HG03439 (cell line): ENCODE data around the gene RIPOR2.

Experiments
- ATAC-seq: cut with Tn5 transposase; IDR thresholded peaks from one replicate; pipeline ENCODE4 v1.9.1; 2021; ENCODE audit warnings: mild to moderate bottlenecking, moderate library complexity; ENCODE audit not compliant: unreplicated experiment

The RIPOR2 gene

DNA sequence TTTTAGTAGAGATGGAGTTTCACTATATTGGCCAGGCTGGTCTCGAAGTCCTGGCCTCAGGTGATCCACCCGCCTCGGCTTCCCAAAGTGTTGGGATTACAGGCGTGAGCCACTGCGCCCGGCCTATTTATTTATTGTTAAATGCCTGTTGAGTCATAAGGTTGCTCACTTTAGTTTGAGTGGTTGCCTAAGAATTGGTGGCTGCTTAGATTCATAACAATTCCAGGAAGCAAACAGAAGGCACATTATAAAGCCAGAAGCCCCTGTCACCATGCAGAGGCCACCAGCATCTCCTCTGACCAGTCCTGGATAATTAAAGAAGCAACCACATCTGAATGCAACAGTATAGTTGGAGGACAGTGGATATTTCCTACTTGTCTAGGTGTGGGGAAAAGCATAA, 113.1 kb downstream of the RIPOR2 start:
- ATAC-seq, result no peak

DNA sequence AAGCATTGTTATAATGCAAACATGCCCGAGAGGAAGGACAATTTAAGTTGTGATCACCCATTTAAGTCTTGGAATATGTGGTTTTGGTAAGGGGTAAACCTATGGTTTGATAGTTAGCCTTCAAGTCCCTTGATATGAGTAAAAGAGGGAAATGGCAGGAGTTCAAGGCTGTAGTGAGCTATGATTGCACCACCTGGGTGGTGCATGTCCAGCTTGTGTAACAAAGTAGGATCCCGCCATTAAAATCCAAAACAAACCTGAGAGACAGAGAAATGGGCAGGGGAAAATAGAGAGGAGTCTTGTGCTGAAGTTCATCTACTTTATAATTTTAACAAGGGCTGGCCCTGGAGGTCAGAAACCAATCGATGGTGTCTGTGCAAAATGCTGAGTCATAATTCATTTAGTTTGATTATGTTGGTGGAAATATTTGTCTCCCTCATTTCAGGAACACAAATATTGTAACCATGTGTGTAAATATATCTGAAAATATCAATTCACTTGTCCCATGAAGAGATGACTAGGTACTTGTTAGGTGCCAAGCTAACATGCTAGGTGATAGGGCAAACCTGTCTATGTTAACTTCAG, 113.8 kb downstream of the RIPOR2 start:
- no peak for ATAC-seq

DNA sequence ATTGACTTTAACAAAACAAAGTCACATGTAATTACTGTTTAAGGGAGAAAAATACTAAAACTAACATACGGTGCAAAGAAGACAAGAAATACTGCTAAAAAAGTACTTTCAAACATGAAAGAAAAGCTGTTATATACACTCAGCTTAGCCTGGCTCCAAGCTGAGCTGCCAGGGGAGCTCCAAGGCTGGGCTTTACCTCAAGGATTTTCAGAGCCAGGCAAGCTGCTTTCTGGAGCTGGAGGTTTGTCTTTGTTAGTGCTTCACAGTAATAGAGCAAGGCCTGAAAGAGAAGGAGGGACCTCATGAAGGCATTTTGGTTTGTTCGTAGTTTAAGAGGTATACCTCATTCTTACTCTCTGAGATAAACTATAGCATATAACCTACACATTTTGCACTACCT, 117.4 kb downstream of the RIPOR2 start:
- ATAC-seq, result no peak

DNA sequence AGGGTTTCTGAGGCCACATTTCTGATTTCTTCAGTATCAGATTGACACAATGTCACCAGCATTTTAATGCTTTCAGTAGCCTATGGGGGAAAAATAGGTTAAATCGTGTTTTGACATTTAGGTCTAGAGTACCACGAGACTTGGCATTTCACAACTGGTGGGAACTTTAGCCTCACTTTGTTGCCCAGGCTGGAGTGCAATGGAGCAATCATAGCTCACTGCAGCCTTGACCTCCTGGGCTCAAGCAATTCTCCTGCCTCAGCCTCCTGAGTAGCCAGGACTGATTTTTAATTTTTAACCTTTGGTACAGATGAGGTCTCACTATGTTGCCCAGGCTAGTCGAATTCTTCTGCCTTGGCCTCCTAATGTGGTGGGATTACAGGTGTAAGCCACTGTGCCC, 126.0 kb downstream of the RIPOR2 start:
- ATAC-seq, result no peak

DNA sequence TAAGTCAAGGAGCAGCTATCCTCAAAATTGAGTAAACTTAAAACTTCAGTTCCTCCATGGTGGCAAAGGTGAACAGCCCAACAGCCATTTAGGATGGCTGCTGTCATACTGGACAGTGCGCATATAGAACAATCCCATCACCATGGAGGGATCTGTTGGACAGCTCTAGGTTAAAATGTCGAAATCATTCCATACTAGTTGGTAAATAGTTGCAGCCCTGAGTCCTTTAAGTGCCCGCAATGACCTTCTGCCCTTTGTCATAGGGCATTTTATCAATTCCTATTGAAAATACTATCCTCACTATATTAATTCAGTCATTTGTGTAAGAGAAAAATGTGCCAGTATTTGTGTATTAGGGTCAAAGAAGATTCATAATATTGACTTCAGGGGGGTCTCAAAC, 128.2 kb downstream of the RIPOR2 start:
- no peak for ATAC-seq

DNA sequence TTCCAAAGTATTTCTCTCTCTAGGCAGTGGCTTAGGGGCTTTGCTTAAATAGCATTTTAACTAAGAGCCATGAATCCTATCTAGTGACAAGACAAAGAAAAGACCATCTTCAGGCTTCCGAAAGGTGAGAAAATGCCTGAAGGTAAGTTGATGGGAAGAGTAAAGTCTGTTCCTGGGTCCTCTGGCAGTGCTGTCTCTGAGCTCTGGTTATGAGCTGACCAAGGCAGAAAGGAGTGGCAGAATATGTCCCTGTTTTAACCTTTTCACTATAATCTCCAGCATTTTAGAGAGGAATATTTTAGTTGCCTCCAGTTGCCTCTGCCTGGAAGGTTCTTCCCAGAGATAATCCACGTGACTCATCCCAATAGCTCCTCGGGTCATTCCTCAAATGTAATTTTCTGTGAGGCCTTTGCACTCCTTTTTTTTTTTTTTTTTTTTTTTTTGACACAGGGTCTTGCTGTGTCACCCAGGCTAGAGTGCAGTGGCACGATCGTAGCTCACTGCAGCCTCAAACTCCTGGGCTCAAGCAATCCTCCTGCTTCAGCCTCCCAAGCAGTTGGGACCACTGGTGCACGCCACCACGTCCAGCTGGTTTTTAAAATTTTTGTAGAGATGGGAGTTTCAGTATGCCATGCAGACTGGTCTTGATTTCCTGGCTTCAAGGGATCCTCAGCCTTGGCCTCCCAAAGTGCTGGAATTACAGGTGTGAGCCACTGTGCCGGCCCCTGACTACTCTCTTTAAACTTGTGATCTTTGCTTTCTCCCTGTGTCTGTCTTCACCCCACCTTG, 133.3 kb downstream of the RIPOR2 start:
- no peak for ATAC-seq

DNA sequence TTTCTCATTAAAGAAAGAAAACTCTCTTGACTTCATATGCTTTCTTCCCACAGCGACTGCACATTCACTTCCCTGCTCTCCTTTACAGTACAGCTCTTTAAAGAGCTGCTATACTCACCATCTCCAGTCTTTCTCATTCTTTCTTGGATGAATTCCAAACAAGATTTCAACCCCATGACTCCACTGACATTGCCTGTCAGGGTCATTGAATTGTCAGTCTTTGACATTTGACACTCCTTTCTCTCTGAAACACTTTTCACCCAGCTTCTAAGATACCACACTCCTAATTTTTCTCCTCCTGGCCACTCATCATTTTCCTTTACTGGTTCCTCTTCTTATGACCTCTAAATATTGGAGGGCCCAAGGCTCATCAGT, 136.2 kb downstream of the RIPOR2 start:
- no peak for ATAC-seq

DNA sequence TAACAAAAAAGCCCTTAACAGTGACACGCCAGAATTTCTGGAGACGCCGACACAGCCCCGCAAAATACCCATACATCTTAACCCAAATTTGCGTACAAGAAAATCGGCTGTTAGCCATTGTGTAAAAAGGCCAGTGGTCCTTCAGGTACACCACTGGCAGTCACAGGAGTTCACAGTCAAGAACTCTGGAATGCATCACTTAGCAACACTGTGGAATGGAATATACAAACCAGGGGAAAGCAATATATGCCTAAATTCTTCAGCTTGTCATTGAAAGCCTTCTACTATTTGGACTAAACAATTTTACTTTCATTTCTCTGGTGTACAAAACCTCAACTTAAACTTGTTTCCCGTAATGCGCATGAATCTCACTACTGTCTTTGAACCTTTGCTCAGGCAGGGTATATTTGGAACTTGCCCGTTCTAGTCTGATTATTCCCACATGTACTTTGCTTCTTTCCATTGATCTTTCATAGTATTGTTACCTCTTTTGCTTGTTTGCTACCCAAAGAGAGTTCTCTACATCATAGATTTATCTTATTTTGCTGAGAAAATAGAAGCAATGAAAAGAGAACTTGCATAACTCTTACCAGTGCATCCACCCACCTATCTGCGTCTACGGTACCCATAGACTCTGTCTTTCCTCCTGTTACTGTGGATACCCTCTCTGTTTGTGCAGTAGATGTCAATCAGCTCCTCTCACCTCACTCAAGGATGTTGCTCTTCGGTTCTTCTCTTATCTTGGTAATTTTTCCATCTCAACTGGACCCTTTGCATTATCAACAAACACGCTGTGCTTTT, 136.8 kb downstream of the RIPOR2 start, which contains the start of gene ARMH2:
TSS of gene ARMH2 (minus strand) at position 178 of the 801 bp plus-strand sequence. CDS start at position 118, 60 bp downstream.
- no peak for ATAC-seq

DNA sequence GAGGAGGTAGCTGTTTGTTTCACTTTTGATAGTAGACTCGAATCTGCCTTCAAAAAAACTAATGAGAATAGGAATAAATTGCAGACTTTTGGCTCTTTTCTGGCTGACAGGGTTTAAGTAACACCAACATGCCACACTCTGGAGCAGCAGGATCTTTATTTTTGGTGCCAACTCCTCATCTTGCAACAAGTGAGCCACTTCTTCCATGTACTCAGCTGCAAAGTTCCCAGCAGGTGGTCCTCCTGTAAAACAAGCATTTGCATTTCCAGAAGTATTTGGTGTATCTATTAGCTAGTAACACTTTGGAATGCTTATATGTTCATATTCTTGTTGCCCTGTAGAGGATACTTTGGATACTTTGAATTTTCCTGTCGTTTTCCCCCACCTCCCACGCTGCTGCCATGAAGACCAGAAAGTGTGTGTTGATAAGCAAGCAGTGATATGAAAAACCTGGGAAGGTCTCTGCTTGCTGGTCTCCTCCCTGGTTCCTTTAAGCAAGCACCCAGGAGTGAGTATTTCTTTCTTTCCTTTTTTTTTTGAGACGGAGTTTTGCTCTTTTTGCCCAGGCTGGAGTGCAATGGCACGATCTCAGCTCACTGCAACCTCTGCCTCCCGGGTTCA, 138.1 kb downstream of the RIPOR2 start:
- no peak for ATAC-seq

DNA sequence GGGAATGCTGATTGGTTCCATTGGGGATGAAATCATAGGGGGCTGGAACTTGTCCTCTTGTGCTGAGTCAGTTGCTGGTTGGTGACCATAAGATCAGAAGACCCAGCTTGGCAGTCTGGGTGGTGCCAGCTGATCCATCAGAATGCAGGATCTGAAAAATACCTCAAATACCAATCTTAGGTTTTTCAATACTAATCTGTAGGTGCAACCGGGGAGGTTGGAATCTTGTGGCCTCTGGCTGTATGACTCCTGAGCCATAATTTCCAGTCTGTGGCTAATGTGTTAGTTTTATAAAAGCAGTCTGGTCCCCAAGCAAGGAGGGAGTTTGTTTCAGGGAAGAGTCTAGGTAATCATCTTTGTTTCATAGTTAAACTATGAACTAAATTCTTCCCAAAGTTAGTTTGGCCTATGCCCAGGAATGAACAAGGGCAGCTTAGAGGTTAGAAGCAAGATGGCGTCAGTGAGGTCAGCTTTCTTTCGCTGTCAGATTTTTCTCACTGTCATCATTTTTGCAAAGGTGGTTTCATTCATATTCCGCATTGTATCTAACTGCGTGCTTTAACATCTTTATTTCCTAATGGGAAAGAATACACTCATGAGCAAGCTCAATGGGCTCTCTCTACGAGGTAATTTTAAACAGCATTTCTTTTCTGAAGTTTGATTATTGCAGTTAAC, 139.0 kb downstream of the RIPOR2 start:
- ATAC-seq, result no peak

DNA sequence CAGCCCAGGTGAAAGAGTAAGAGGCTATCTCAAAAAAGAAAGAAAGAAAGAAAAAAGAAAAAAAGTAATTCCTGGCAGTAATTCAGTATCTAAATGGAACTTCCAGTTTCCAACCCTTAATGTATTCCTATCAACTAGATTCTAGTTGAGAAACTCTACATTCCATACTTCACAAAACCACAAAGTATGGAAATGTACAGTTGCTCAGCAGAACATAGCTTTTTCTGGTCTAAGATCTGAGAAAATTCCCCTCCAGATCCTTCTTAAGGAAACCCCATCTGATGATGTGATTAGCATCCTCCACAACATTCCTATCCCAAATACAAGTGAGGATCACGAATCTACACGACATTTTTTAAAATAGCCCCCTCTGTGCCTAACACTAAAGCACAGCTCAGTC, 140.7 kb downstream of the RIPOR2 start:
- no peak for ATAC-seq

DNA sequence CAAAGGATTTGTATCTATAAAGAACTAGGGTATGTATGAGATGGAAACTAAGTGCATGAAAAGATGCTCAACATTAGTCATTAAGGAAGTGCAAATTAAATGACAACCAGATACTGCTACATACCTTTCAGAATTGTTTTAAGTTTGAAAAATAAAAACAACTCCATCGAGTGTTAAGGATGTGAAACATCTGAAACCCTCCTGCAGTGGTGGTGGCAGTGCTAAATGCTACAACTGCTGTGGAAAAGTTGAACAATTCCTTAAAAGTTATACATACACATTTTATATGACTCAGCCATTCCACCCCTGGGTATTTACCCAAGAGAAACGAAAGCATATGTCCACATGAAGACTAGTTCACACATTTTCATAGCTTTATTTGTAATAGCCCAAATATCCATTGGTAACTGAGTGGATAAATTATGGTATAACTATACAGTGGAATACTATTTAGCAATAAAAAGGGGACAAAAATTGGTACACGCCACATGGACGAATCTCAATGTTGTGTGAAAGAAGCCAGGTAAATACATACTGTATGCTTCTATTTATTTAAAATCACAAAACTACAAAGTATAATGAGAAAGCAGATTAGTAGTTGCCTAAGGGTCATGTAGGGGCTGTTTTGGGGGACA, 147.6 kb downstream of the RIPOR2 start:
- no peak for ATAC-seq

DNA sequence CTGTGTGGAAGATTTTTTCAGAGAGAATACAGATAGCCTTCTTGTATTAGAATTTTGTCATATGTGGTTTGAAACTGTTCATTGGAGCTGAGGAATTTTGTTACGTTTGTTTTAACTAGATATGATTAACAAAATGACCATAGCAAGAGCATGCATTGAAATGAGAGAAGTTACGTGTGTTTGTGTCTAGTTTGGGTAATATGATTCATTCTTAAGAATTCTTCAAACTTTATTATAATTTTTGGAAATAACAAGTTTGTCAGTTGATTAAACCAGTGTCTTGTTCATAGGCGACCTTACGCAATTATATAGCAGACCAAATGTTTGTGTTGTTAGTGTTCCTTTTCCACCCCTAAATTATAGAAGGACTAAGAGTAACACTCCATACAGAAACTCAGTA, 155.6 kb downstream of the RIPOR2 start:
- ATAC-seq, result no peak

DNA sequence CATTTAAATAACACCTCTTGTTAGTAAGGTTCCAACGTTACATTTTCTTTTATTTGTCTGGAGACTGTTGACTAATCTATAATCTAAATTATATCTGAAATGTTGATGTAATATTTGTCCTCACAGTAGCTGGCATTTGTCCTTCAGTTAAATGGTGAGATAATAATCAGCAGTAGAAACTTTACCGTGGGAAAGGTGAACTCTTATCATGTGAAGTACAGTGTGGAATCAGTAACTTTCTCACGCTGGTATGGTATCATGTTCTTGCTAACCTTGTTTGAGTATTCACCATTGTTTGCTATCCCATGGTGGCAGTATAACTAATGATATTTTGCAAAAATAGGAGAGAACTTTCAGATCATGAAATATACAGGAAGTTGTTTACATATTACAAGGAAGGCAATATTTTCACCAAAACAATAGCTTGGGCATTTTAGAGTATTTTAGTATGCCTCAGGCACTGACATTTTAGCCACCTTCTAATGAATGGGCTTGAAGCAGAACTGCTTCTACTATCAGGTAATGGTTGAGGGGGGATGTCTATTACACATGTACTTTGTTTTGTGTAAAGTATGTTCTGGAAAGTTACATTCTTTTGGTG, 156.2 kb downstream of the RIPOR2 start:
- ATAC-seq, result no peak

DNA sequence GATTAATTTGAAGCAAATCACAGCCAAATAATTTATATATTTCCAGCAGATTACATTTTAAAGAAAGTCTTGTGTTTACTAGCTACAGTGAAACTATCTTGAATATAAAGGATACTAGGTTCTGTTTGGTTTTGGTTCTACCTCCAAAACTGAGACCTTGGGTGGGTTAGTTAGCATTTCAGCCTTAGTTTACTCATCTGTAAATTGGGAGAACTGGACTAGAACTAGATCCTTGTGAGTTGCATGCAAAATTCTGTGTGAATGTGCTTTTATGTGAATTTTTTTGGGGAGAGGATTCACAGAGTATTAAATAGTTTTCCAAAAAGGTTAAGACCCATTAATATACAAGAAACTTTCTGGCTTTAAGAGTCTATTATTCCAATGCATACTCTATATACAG, 156.9 kb downstream of the RIPOR2 start:
- ATAC-seq, result no peak

DNA sequence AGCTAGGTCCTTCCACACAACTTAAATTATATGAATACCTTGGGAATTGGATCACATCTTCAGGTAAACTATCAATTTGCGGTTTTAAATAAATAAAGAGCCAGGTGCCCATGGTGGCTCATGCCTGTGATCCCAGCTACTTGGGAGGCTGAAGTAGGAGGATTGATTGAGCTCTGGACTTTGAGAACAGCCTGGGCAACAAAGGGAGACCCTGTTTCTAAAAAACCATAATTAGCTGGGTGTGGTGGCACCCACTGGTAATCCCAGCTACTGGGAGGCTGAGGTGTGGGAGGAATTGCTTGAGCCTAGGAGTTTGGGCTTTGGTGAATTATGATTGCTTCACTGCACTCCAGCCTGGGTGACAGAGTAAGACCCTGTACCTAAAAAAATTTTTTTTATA, 157.6 kb downstream of the RIPOR2 start:
- ATAC-seq, result no peak

DNA sequence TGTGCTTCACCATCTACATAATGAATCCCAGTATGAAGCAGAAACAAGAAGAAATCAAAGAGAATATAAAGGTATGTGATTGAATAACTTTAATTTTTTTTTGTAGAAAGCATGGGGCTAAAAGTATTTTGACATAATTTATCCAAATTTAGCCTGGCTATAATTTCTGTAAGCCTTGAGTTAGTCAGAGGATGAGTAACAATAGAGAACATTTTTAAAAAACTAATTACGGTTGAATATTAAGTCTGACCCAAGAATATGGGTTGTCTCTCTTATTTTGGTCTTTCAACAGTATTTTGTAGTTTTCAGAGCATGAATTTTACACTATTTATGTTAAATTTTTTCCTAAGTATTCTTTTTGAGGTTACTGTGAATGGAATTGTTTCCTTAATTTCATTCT, 158.5 kb downstream of the RIPOR2 start:
- ATAC-seq, result no peak

DNA sequence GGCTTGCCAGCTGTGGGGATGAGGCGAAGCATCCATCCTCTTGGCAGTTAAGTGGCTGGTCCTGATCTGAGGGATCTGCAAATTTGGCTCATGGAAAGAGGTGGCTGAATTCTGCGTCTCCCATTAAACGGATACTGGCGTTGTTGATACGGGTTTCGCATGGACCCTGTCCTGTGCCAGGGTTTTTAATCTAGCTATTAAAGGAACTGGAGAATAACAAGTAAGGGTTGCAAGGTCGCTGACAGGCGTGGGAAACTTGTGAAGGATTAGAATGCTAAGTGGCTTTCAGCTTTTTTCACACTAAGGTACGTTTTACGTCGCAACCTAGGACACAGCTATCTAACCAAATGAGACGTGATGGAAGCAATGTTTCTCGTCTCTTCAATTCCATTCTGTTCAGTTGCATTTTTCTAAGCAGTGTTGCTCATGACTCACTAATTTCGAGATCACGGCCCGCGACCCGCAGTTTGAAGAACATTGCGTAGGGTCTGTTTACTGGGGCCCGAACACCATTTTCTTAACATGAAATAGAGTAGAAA, 160.2 kb downstream of the RIPOR2 start:
- peak; percentile 6 for ATAC-seq

DNA sequence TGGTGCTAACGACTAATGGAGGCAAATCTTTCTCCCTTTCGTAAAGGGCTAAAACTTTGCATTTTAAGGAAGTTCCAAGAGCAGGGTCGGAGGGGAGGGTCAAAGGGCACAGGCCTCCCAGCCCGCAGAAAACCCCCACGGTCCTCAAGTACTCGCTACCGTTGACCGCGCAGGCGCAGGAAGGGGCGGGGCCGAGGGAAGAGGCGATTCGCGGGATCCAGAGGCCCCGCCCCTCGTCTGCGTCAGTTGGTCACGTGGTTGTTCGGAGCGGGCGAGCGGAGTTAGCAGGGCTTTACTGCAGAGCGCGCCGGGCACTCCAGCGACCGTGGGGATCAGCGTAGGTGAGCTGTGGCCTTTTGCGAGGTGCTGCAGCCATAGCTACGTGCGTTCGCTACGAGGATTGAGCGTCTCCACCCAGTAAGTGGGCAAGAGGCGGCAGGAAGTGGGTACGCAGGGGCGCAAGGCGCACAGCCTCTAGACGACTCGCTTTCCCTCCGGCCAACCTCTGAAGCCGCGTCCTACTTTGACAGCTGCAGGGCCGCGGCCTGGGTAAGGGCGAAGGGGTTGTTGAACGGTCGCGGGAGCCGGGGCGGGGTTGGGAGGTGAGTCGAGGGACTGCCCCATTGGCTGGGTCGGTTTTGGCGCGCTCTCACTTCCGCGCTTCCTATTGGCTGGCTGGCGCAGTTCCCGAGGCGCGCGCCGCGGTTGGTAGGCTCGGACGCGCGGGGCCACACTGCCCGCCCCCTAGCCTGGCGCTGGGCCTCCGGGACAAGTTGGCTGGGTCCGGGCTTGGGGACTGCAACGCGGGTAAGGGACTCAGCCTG, 160.9 kb downstream of the RIPOR2 start, which contains the start of gene GMNN:
TSS of gene GMNN (plus strand) at position 242 of the 824 bp plus-strand sequence. CDS start 2,310 bp downstream, outside the sequence.
- peak; percentile 89 for ATAC-seq
